Epidermal melanocyte (primary cell): ENCODE data around the gene SLC16A8.
"Not testable (repeated sequence)": the region's sequence is repeated elsewhere in the genome, so short reads cannot be mapped to it uniquely, and the experiment has no call there.

Experiments
- DNase-seq: peaks from one replicate; pipeline ENCODE4 v3.0.0; 2011; ENCODE audit warnings: low spot score; ENCODE audit not compliant: insufficient read length

The SLC16A8 gene, protein sequence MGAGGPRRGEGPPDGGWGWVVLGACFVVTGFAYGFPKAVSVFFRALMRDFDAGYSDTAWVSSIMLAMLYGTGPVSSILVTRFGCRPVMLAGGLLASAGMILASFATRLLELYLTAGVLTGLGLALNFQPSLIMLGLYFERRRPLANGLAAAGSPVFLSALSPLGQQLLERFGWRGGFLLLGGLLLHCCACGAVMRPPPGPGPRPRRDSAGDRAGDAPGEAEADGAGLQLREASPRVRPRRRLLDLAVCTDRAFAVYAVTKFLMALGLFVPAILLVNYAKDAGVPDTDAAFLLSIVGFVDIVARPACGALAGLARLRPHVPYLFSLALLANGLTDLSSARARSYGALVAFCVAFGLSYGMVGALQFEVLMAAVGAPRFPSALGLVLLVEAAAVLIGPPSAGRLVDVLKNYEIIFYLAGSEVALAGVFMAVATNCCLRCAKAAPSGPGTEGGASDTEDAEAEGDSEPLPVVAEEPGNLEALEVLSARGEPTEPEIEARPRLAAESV

DNA sequence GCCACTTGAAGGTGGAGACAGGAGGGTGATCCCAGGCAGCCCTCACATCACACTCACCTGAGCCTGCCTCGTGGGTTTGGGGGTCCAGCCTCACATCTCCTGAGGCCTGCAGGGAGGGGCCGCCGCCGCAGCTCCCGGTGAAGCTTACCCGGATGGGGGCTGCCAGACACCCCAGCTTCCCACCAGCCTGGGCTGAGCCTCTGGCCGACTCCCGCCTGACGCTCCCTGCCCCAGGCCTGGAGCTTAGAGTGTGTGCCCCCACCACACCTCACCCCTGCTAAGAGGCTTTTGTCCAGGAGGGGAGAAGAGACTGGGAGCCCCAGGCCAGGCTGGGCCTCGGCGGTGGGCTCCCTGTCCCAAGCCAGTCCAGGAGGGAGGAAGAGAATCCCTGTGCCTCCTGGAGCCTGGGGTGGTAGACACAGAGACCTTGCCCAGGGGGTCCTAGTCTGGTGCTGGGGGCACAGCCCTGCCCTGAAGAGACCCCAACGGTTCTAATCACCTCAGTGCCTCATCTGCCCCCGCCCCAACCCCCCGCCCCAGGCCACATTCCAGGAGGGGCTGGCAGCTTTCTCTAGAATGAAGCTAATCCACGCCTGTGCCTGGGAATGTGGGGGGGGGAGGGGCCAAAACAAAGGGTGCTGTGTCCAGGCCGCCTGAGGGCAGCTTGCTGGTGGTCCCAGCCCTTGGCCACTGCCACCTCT lies at the start of gene SLC16A8:
TSS of gene SLC16A8 (minus strand) at position 254 of the 701 bp plus-strand sequence. CDS start 1,311 bp downstream, outside the sequence.
- no peak for DNase-seq

DNA sequence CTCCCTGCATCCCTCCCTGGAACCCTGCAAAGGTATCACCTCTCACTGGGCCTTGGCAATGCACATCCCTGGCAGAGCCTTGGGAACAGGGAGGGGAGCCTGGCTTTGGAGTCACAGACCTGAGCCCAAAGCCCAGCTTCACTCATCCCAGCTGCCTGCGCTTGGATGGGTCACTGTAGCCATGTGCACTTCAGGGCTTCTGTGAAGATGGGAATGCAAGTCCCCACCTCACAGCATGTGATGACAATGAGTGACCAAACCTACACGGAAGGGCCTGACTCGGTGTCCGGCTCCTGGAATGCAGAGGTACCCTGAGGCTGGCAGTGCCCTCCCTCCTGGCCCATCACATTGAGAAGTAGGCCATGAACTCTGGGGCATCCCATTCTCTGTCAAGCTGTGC lies 49.3 kb upstream of the SLC16A8 start:
- DNase-seq: no peak

DNA sequence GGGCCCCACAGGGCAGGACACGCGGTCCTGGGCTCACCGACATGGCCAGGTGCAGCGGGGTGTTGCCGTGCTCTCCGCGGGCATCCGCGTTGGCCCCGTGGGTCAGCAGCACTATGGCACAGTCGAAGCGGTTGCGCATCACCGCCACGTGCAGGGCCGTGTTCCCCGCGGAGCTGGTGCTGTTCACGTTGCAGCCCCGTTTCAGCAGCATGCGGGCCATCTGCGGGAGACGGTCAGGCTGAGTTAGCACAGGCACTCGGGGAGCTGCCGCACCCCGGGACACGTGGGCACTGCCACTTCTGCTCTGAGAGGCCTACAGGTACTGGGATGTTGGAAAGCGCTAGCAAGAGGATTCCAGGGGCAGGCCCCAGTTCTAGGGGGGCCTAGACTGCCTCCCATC lies 48.8 kb upstream of the SLC16A8 start:
- DNase-seq: no peak

DNA sequence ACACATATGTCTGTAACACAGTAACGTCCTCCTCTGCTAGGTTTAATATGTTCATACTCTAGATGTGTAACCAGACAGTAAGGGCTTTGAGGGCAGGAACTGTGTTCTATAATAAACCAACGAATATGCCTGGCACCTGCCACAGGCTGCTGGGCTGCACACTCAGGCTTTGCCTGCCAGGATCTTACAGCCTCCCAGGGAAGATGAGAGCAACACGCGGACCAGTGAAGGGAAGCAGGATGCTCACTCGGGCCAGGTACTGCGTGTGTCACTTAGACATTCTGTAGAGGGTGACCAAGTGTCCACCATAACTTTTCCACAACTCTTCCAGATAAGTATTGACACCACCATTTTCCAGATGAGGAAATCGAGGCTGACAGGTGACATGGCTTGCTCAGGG lies 48.2 kb upstream of the SLC16A8 start:
- no peak for DNase-seq

DNA sequence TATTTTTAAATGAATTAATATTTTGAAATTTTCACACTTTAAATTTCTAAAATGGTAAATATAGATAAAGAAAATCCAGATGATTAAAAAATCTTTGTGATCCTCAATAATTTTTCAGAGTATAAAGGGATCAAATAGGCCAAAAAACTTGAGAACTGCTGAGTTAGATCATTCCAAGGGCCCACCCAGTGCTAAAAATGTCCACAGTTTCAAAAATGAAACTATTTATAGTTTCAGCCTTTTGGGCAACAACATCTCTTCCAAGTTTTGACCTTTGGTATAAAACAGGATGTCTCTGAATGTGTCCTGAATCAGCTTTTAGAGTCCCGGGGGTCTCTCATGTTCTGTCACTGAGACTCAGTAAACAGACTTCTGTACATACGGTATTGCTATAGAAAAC lies 47.4 kb upstream of the SLC16A8 start:
- DNase-seq: no peak

DNA sequence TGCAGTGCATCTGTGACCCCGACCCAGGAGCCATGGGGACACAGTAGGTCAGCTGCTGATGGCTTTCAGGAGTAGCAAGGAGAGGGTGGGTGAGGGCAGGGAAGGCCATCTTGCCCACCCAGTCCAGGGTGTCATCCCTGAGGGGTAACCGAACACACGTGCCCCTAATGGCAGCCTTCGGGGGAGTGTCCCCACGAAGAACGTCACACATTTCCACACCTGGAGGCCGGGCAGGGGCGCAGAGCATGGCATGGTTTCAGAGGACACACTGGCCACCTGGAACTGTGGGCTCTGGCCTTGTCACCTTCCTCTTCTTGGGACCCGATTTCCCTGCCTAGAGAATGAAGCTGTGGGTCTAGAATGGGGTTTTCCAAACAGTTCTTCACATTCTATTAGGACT lies 45.9 kb upstream of the SLC16A8 start:
- DNase-seq: no peak

DNA sequence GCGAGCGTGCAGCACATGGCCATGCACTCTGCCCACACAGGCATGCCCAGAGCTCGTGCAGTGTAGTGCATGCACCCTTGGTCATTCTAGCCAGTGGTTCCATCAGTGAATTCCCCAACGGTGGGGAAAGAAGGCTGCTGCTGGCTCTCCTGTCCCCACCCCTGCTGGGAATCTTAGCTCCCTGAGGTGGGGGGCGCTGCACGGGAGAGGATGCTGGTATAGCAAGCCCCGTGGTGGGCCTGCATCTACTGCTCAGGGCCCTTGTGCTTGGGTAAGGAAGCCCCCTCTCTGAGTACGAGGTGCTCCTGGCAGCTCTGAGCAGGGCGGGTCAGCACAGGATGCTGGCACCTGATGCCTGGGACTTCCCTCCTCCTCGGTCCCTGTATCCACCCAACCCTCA lies 45.0 kb upstream of the SLC16A8 start:
- no peak for DNase-seq

DNA sequence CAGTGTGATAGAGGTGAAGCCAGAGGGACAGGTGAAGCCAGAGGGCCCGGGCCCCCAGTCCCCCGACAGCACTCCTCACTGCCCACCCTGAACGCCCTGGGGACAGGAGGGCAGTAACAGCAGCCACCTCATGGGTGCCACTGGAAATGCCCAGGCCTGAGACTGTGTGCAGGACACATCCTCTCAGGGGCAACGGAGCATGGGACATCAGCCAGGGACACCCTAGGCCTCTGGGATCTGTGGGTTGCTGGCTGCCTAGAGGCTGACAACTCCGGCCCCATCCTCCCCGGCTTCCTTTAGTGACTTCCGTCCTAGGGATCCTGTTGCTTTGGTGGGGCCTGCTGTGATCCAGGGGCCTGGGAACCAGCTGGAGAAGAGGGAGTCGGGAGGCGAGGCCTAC lies 43.9 kb upstream of the SLC16A8 start:
- no peak for DNase-seq

DNA sequence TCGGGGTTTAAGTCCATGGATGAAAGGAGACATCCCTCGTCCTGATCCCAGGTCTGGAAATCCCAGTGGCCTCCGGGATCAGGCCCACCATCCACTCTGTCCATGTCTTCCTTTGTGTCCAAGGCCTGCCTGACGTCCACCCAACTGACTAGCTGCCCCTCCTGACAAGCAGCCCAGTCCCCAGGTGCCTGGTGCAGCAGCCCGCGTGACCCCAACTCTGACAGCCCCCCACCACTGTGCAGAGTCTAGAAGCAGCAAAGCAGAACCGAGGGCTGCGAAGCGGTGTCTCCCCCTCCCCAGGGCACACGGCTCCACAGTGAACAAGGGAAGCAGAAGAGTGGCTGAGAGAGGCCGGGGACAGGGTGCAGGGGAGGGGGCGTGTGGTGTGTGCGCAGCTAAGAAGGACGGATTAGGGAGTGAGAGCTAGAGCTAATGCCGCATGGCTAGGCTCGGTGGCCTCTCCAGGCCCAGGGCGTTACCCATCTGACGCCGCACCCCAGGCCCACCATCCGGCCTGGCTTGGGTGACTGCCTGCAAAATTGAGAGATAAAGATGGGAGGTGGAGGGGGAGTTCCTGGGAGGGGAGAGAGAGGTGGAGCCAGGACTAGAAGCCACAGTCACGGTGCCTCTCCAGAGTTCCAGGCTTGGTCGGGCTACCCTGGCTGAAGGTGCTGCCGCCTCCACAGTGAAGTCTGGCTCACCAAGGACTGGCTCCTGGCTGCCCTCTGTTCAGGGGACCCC lies 43.1 kb upstream of the SLC16A8 start:
- DNase-seq: no peak

DNA sequence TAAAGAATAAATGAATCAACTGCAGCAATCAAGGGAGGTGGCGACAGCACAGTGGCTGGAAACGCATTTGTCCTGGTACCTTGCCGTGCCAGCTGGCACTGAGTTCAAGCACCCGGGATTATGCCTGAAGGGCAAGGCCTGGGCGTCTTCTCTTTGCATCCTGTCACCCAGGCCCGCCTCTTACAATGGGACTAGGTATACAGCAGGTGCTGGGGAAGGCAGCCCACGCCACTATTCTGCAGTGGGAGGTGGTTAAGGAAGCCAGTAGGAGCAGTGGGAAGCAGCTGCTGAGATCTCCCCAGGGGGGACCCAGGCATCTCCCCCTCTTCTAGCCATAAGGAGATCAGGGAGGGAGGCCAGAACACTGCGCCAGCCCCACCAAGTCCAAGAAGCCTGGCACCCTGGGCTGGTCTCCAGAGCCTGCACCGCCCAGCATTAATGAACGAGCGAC lies 41.8 kb upstream of the SLC16A8 start:
- no peak for DNase-seq

DNA sequence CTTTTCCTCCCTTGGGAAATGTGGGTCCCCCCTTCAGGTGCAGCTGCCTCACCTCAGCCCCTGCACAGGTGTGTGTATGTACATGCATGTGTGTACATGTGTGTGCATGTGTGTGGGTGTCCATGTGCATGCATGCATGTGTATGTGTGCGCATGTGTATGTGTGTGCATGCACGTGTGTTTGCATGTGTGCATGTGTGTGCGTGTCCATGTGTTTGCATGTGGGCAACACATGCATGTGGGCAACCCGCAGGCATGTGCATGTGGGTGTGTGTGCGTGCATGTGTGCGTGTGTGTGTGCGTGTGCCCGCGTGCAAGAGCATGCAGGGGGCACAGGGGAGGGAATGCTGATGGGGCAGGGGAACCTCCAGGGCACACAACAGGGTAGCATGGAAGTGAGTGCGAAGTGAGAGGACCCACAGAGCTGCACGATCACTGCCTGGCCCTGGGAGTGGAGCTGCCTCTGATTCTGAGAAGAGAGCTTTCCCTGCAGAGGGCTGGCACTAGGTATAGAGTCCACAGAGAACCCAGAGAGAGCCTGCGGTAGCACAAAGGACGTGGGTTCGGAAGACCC lies 41.1 kb upstream of the SLC16A8 start:
- DNase-seq: no peak

DNA sequence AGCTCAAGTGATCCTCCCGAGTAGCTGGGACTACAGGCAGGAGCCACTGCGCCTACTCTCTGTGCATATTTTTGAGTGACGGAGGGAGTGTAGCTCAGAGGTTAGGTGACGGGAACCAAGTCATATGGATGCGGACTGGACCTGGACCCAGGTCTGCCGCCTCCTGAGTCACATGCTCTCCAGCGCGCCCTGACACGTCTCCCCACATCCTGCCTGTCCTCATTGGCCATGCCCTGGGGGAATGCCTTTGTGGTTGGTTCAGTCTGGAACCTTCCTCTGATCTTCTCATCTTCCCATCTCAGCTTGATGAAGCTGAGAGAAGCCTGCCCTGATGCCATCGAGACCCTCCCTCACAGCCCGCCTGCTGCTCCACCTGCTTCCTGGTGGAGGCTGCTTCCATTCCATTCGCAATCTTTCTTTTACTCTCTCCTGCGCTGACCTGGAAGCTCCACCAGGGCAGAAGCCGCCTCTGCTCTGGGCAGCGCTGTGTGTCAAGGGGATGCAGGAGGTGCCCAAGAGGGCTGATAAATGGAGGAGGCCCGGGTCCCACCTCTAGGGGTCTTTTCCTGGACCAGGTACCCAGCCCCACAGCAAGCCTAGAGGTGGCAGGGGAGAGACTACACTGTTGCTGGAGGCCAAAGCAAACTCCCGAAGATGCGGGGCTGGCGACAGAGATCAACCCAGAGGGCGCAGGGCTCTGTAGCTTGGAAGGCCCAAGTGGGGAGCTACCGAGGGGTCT lies 40.4 kb upstream of the SLC16A8 start:
- no peak for DNase-seq

DNA sequence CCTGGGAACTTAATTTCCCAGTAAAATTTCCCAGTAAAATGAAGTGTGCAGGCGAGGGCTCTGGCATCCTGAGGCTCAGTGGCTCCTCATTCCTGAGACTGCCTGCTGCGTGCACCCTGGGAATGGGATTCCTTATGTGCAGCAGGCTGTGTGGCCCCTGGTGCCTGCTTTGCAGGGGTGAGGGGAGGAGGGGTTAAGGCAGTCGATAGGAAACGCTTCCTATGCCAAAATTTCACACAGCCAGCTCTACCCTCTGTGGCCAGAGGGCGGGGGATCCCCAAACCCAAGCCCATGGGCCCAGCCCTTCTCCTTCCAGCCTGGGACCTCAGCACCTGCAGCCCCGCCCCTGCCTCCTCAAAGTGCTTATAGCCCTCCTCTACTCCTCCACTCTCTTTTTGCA lies 38.6 kb upstream of the SLC16A8 start:
- DNase-seq: no peak

DNA sequence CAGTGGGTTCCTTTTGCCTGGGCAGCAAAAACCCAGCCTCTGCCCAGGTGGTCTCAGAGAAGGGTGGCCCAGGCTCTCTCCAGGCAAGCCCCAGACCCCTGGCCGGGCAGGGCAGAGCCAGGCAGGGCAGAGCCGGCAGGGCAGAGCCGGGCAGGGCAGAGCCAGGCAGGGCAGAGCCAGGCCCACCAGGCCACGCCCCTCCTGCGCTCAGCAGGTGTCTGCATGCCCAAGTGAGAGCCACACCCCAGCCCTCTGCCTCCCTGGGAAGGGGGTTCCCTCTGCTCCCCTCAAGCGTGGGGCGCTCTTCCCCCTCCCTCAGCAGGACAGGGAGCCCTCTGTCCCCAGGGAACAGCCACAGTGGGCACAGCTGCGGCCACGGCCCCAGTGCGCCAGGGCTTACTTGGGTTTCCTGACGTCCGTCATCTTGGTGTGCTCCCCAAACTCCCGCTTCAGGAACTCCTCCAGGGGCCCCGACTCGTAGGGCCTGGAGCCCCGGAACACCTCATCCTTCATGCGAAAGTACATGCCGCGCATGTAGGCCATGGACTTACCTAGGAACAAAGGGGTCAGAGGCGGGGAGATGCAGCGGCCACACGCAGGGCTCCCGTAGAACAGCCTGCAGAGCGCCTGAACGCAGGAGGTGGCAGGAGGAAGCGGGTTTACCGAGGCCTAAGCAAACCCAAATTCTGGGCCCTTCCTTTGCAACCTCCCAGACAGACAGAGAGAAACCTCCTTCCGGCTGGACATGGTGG lies 36.6 kb upstream of the SLC16A8 start:
- DNase-seq: no peak

DNA sequence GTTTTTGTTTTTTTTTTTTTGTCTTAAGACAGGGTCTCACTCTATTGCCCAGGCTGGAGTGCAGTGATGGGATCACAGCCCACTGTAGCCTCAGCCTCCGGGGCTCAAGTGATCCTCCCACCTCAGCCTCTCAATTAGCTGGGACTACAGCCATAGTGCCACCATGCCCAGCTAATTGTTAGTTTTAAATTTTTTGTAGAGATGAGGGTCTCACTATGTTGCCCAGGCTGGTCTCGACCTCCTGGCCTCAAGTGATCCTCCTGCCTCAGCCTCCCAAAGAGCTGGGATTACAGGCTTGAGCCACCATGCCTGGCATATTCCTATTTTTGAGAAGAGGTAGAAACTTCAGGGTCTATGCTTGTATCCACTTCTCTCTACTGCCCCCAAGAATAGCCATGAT lies 34.8 kb upstream of the SLC16A8 start:
- DNase-seq: not testable (repeated sequence)

DNA sequence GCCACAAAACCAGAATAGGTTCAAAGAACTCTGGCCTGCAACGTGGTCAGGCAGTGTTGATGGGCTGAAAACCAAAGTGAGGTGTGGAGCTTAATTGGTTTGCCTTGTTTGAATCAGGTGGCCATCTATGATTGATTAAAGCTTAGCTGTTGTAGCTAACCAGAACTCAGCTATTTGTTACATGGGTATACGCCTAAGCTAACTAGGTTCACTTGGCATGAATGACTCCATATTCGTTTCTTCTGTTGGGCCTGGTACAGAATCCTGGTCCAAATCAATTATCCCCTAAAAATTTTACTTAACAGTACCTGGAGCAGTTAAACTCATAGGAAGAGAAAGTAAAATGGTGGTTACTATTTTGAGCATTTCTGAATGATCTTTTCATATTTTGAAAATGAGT lies 34.2 kb upstream of the SLC16A8 start:
- DNase-seq: no peak

DNA sequence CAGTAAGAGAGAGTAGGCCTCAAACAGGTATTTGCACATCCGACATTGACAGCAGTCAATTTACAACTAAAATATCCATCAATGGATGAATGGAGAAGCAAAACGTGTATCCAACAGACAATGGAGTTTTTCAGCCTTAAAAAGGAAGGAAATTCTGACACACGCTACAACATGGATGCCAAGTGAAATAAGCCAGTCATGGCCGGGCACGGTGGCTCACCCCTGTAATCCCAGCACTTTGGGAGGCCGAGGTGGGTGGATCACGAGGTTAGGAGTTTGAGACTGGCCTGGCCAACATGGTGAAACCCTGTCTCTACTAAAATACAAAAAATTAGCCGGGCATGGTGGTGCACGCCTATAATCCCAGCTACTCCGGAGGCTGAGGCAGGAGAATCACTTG lies 33.6 kb upstream of the SLC16A8 start:
- not testable (repeated sequence) for DNase-seq

DNA sequence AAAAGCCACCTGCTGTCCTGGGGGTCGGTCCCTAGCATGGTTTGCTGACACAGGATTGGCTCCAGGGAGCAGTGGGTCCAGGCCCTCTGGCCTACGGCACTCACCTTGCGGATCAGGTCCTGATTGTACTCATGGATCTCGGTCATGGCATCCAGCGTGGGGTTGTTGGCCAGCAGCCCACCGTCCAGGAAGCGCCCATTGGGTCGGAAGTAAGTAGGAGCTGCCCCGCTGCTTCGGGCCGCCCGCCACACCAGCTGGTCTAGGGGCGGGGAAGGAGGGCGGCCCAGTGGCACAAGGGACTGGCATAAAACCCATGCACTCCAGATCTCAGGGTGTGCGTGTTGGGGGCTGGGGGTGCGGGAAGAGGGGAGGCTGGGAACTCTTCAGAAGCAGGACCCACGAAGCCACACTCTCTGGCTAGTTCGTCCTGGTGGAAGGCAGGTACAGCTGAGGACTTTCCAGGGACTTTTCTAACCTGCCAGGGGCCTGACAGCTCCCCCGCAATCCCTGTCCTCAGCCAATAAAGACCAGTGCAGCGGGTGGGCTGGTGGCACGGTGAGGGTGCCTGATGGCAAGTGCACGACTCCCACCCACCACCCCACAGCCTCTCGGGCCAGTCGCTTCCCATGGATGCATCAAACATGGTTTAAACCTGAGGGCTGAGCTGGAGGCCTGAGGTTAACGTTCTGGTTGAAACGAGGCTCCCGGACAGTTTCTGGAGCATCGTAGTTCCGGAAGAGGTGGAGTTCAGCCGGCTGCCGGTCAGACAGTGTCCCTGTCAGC lies 31.6 kb upstream of the SLC16A8 start:
- no peak for DNase-seq
